ENCODE measurements around the gene TNFRSF1A. TPM values are rescaled to one million over a fixed set of nuclear protein-coding genes. Genes with fewer than 3 reads are reported as not detected.

The TNFRSF1A gene
- polyA plus RNA-seq, 1 experiment = 217 TPM

DNA sequence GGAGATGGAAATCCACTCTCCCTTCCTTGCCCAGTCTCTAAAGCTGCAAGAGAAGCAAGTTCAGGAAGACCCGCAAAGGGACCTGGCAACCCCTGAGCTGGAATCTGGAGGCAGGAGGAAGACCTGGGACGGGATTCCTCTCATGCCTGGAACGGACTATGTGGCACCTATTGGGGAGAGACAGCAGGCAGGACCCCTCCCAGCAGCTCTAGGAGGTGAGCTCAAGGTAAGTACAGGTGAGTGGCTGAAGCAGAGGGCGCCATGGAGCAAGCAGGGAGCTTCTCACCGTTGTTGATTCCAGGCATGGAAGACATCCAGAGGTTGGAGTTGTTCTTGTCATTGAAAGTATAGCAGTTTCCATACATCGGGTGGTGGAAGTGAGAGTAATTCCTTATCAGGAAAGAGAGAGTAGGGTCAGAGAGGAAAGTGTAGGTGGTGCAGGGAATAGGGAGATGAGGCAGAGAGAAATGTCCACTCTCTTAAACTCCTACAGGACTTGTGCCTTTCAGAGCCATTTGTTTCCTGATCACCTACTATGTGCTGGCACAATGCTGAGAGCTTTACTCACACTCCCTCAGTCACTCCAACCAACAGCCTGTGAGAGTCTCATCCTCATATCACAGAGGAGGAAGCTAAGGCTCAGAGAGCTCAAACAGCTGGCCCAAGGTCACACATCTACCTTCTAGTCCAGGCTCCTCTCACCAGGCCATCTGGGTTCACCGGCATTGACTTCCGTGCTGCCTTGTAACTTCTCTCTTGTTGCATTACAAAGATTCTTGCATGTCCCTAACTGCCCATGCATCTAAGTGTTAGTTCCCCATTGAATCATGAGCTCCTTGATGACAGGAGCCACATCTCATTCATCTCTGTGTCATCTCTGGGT is 13.9 kb upstream of the TNFRSF1A start:
- Histone ChIP-seq H3K4me3 (ENCODE audit: low read depth, low read length) (no peak overlapping the region), H3K27me3 (ENCODE audit: control insufficient read depth, insufficient read depth, low read length) (peaks cover 8% of the 10 kb centered on the region), H3K36me3 (ENCODE audit: control insufficient read depth, insufficient read depth, low read length) (no peaks in the 10 kb centered on the region)
- POLR2A ChIA-PET = no interaction called here
- TF ChIP-seq, protein P1, sequence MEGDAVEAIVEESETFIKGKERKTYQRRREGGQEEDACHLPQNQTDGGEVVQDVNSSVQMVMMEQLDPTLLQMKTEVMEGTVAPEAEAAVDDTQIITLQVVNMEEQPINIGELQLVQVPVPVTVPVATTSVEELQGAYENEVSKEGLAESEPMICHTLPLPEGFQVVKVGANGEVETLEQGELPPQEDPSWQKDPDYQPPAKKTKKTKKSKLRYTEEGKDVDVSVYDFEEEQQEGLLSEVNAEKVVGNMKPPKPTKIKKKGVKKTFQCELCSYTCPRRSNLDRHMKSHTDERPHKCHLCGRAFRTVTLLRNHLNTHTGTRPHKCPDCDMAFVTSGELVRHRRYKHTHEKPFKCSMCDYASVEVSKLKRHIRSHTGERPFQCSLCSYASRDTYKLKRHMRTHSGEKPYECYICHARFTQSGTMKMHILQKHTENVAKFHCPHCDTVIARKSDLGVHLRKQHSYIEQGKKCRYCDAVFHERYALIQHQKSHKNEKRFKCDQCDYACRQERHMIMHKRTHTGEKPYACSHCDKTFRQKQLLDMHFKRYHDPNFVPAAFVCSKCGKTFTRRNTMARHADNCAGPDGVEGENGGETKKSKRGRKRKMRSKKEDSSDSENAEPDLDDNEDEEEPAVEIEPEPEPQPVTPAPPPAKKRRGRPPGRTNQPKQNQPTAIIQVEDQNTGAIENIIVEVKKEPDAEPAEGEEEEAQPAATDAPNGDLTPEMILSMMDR (IDR thresholded peaks at IDR 0.05; ENCODE audit: insufficient read depth, low read depth, low read length) = no peak
- CTCF ChIA-PET = interaction anchor here (1.2 to 1.9 kb wide), 2 partner anchors 11 to 17 kb away, joined by 3 to 4 read pairs; no protein-coding TSS in a partner anchor
- DNase-seq (ENCODE audit: low read depth) = no peak

DNA sequence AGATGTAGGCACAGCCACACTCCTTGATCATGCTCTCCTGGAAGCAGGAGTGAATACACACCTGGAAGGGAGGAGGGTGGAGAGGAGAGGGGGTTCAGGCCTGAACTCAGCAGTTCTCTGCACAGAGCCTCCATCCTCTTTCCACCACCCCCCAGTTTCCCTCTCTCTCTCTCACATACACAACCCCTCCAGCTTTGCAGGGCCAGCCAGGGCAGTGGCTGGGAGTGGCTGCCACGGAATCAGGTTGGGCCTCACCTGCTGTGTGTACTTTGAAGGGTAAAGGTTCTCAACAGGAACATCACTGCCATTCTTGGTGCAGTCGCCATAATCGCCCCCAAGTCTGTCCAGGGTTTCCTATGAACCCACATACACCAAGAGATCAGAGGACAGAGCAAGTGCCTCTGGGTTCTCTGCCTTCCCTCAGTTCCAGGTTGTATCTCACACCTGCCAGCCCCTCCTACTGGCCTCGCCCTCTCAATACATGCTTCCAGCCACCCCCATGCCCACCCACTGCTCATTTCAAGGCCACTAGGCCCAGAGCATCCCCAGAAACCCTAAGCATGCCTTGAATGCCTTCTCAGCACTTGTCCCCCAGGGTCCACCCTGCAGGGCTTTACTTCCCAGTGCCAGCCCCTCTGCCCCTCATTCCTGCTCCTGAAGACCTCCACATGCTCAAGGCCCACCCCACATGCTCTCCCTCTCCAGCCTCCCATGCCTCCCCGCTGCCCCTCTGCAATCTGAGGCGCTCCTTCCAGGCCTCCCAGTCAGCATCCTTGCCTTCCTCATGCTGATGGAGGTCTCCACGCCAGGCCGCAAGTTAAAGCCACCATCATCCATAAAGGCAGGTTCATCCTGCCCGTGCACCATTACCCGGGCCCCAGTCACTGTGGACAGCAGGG is 12.9 kb upstream of the TNFRSF1A start:
- no peak for DNase-seq (ENCODE audit: low read depth)
- TF ChIP-seq, protein P1 (IDR thresholded peaks at IDR 0.05; ENCODE audit: insufficient read depth, low read depth, low read length) = no peak
- ChIA-PET POLR2A (no interaction called here), CTCF (no interaction called here)
- H3K4me3 ChIP-seq (ENCODE audit: low read depth, low read length) = no peak overlapping the region
- H3K36me3 ChIP-seq (ENCODE audit: control insufficient read depth, insufficient read depth, low read length) = no peaks in the 10 kb centered on the region
- H3K27me3 ChIP-seq (ENCODE audit: control insufficient read depth, insufficient read depth, low read length) = peaks cover 7% of the 10 kb centered on the region

DNA sequence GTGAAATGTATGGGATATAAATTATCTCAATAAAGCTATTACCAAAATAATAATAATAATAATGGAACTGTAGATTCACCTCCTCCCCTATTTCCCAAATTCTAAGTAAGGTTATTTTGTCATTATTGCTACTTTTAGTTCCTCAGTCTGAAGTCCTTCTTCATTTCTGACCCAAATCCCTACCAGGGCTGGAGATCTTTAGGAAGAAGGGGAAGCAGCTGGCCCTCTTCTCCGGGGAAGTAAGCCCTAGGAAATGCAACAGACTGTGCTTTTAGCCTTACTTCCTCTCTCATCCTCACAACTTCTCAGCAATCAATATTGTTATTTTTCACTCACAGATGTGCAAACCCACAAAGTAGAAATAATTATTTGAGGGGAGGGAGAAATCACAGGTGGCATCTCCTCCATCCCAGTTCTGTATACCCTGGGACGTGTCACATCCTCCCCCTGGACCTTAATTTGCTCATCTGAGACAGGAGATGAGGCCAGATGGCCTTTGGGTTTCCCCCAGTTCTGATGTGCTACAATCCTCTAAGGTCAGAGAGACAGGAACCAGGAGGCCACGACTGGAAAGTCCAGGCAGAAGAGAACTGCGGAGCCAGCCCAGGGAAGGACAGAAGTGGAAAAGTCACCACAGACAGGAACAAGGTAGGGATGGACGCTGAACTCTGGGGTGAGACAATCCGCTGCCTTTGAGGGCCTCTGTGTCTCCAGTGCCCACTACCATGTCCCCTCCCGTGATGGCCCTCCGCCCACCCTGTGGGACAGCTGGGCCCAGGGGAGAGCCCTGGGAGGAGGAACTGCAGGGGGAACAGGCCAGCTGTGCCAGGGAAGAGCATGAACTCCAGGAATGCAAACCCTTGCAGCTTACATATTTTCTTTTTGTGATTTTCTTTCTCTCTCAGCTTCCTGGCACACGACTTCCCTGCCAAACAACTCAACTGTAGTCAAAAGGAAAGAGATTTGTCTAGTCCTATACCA is 10.6 kb upstream of the TNFRSF1A start:
- TF ChIP-seq, protein P1 (IDR thresholded peaks at IDR 0.05; ENCODE audit: insufficient read depth, low read depth, low read length) = no peak
- Histone ChIP-seq H3K36me3 (ENCODE audit: control insufficient read depth, insufficient read depth, low read length) (no peaks in the 10 kb centered on the region), H3K27me3 (ENCODE audit: control insufficient read depth, insufficient read depth, low read length) (peaks cover 7% of the 10 kb centered on the region), H3K4me3 (ENCODE audit: low read depth, low read length) (no peak overlapping the region)
- DNase-seq (ENCODE audit: low read depth) = no peak
- ChIA-PET POLR2A (no interaction called here), CTCF (interaction anchor here (0.7 kb wide), 1 partner anchor 15 kb away, joined by 3 read pairs; no protein-coding TSS in a partner anchor)

DNA sequence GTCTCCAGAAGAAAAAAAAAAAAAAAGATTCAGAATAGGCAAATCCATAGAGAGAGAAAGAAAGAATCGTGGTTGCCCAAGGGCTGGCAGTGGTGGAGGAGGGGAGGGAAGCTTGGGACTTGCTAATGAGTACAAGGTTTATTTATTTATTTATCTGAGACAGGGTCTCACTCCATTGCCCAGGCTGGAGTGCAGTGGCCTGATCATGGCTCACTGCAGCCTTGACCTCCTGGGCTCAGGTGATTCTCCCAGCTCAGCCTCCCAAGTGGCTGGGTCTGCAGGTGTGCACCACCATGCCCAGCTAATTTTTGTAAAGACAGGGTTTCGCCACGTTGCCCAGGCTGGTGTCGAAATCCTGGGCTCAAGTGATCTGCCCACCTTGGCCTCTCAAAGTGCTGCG is 9.7 kb upstream of the TNFRSF1A start:
- Histone ChIP-seq H3K27me3 (ENCODE audit: control insufficient read depth, insufficient read depth, low read length) (peaks cover 4% of the 10 kb centered on the region; the same call in 1 of the 2 replicates), H3K36me3 (ENCODE audit: control insufficient read depth, insufficient read depth, low read length) (no peaks in the 10 kb centered on the region), H3K4me3 (ENCODE audit: low read depth, low read length) (no peak overlapping the region)
- ChIA-PET POLR2A (no interaction called here), CTCF (interaction anchor here (0.7 kb wide), 1 partner anchor 16 kb away, joined by 3 read pairs; no protein-coding TSS in a partner anchor)
- no peak for DNase-seq (ENCODE audit: low read depth)
- TF ChIP-seq, protein P1 (IDR thresholded peaks at IDR 0.05; ENCODE audit: insufficient read depth, low read depth, low read length) = no peak

Data from BJ (cell line).